ENCODE measurements around the gene MPDU1.
A peak's percentile ranks its signal among the peaks of the same experiment; 100 is the strongest.

The MPDU1 gene

DNA sequence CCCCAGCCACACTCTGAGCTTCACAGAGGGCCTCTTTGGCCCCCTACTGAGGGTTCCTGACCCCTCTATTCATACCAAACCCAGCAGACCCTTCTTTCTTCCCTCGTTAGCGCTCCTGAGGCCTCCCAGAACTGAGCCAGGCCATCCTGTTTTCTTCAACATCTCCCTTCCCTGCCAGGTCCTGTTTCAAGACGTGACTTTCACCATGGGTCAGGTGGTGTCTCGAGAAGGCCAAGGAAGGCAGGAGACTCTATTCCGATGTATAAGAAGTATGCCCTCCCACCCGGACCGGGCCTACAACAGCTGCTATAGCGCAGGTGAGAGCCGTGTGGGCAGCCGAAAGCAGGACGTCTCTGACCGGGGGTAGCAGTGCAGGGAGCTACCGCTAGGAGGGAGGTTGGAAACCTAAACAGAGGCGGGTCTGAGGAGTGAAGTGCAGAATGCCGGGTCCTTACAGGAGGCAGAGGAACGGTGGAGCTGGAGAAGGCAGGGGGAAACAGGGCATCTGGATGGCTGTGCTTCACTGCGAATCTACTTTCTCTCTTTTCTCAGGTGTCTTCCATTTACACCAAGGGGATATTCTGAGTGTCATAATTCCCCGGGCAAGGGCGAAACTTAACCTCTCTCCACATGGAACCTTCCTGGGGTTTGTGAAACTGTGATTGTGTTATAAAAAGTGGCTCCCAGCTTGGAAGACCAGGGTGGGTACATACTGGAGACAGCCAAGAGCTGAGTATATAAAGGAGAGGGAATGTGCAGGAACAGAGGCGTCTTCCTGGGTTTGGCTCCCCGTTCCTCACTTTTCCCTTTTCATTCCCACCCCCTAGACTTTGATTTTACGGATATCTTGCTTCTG lies 23.3 kb upstream of the MPDU1 start:
- DNase-seq: peak; percentile 23

DNA sequence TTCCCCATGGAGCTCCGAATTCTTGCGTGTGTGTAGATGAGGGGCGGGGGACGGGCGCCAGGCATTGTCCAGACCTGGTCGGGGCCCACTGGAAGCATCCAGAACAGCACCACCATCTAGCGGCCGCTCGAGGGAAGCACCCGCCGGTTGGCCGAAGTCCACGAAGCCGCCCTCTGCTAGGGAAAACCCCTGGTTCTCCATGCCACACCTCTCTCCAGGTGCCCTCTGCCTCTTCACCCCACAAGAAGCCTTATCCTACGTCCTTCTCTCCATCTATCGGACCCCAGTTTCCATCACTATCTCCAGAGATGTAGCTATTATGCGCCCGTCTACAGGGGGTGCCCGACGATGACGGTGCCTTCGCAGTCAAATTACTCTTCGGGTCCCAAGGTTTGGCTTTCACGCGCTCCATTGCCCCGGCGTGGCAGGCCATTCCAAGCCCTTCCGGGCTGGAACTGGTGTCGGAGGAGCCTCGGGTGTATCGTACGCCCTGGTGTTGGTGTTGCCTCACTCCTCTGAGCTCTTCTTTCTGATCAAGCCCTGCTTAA lies 22.6 kb upstream of the MPDU1 start:
- peak; percentile 72 for DNase-seq

DNA sequence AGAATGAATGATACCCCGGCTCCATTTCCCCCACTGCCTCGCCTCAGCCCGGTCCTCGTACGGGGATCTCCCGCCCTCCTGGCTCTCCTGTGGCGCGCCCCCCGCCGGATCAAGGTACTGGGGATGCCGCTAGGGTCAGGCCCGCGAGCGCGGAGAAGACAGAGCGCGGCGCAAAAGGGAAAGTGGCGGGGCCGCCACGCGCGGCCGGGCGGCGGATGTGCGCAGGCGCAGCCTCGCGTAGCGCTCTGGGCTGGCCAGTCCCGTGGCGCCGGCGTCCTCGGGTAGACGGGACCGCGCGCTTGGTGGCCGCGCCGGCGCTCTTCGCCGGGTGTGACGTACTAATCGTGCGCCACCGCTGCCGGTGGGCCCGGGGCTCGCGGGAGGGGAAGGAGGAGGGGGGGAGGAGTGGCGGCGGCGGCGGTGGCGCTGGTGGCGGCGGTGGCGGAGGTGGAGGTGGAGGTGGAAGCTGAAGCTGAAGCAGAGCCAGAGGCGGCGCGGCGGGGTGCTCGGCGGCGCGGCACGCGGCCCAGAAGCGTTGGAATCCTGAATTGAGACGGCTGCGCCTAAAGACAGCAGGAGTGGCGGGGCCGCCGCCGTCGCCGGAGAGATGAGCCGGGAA lies 22.0 kb upstream of the MPDU1 start, which contains the start of gene SENP3:
Gene SENP3, plus strand, starts transcription at position 331 of the 619 bp plus-strand sequence. CDS start 1,158 bp downstream, outside the sequence.
- DNase-seq: peak; percentile 83

DNA sequence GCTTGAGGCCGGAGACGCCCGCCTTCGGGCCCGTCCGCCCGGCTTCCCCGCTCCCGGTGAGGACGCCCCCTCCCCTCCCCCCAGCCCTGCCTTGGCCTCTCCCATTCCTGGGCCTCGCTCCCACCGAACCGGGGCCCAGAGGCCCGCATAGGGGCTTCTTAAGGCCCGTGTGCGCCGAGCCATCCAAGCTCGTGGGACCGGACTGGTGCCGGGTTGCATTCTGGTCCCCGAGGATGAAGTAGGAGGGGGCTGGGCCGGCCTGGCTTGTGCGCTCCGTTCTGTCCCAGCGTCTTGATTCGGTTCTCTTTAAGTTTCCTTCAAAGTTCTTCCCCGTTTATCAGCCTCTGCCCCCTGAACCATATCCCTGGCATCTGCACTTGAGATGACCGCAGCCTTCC lies 21.4 kb upstream of the MPDU1 start:
- DNase-seq: no peak

DNA sequence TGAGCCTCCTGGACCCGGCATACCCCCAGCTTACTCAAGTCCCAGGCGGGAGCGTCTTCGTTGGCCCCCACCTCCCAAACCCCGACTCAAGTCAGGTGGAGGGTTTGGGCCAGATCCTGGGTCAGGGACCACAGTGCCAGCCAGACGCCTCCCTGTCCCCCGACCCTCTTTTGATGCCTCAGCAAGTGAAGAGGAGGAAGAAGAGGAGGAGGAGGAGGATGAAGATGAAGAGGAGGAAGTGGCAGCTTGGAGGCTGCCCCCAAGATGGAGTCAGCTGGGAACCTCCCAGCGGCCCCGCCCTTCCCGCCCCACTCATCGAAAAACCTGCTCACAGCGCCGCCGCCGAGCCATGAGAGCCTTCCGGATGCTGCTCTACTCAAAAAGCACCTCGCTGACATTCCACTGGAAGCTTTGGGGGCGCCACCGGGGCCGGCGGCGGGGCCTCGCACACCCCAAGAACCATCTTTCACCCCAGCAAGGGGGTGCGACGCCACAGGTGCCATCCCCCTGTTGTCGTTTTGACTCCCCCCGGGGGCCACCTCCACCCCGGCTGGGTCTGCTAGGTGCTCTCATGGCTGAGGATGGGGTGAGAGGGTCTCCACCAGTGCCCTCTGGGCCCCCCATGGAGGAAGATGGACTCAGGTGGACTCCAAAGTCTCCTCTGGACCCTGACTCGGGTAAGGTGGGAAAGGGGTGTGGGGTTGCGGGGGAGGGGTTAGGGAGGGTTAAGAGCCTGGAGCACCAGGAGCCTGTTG lies 20.4 kb upstream of the MPDU1 start:
- no peak for DNase-seq

DNA sequence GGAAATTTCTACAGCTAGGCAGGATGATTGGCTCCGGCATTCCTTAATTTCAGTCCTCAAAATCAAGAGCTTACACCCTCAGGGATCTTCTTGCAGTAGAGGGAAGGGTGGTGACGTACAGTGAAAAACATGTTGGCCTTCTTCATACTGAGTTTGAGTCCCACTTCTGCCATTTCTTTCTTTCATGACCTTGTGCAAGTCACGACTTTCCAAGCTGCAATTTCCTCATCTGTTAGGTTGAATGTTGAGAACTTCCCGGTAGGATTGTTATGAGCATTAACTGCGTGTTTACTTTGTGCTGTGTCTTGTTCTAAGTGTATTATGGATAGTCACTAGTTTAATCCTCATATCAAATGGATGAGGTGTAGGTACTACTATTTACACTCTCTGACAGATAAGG lies 14.1 kb upstream of the MPDU1 start:
- DNase-seq: no peak

DNA sequence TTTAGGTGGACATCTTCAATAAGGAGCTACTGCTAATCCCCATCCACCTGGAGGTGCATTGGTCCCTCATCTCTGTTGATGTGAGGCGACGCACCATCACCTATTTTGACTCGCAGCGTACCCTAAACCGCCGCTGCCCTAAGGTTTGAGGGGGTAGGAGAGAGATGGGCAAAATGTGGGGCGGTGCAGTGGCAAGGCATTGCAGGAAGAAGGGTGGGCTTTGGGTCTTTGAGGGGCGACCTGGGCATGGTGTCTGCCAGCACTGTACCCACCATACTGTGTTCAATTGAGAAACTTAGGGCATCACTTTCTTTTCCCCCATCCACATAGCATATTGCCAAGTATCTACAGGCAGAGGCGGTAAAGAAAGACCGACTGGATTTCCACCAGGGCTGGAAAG lies 13.3 kb upstream of the MPDU1 start:
- DNase-seq: no peak

DNA sequence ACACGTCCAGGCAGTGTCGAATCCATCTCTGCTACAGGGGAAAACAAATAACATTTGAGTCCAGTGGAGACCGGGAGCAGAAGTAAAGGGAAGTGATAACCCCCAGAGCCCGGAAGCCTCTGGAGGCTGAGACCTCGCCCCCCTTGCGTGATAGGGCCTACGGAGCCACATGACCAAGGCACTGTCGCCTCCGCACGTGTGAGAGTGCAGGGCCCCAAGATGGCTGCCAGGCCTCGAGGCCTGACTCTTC lies 11.4 kb upstream of the MPDU1 start:
- DNase-seq: no peak

DNA sequence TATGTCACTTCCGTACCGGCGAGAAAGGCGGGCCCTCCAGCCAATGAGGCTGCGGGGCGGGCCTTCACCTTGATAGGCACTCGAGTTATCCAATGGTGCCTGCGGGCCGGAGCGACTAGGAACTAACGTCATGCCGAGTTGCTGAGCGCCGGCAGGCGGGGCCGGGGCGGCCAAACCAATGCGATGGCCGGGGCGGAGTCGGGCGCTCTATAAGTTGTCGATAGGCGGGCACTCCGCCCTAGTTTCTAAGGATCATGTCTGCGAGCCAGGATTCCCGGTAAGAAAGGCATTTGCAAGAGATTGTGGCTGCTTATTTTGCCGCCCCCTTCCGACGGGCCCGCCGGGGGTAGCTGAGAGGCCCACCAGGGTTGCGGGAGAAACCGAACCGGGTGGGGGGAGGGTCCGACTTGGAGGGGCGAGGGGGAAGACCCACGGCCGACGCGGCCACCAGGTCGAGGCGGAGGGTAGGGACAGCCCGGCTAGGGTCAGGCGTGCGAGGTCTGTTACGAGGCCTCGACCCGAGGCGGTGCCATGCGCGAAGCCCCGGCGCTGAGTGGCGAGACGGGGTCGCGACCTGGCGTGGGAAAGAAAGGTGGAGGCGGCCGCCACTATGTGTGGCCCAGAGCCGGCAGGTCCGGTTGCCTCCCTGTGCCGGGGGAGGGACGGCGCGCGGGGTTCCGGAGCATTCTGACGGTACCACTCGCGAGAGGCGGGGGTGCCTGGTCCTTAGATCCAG lies 10.9 kb upstream of the MPDU1 start:
- peak; percentile 99 for DNase-seq

DNA sequence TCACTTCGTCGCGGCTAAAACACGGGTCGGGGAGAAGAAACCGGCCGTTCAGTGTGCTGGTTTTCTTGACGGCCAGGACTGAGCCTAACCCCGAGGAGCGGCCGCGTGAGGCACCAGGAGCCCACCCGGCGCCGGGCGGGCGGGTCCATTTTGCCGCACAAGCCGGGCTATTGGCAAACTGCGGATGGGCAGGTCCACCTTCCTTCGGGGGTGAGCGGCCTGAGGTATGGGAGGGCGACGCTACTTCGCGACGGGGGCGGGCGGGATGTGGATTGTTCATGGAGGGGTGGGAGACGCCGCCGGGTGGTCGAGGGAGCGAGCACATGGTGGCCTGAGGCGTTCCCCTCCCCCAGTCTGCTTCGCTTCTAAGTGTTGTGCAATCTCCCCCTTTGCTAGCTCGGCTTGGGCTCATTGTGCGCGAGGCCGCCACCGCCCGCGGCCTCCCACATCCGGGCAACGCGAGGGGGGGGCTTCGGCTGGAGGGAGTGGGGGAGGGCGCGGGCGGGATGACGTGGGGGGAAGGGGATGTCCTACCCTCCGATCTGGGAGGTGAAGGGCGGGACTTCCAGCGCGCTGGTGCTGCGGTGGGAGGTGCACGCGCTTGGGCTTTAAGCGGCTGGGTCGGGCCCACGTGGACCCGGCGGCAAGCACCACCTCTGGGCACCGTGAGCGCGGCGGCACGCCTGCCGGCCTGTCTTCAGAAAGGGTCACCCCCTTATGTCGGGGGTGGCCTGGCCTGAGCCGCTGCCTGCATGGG lies 10.2 kb upstream of the MPDU1 start:
- peak; percentile 85 for DNase-seq

DNA sequence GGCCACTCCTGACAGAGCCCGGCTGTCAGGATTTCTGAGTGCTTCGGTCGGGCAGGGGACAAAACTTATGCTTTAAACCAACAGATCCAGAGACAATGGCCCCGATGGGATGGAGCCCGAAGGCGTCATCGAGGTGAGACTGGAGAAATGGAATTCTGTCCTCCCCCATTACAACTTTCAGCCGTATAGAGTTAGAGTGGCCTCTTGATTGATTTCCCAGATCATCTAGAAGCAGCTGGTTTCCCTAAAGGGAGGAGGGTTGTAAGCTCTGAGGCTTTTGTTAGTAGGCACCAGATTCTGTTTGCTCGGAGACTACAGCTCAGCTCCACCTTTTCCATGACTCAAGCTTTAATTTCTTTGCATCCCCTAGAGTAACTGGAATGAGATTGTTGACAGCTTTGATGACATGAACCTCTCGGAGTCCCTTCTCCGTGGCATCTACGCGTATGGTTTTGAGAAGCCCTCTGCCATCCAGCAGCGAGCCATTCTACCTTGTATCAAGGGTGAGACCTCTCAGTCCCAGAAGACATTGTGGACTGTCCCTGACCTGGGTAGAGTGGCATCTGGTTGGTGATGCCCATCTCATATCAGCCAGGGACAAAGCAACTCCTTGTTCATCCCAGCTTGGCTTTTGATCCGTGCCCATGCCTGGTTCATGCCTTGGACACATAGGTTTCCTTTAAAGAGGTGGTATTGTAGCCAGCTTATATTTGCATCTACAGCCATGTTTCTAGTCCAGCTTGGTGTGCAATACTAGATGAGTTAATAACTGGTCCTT lies 9.3 kb upstream of the MPDU1 start:
- DNase-seq: no peak

DNA sequence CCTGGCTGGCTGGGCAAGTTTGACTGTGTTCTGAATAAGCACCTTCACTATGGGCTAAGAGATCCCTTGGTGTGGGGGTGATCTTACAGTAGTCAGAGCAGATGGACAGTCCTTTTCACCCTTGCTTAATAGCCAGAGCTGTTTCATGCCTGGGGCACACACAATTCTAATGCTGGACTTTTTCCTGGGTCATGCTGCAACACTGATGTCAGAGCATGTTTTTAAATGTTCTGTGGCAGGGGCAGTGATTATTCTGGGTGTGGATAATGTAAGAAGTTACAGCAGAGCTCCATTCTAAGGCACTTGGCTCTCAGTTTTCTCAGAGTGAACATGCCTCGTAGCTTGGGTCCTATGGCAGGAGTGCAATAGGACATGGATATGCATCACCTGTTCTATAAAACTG lies 8.2 kb upstream of the MPDU1 start:
- no peak for DNase-seq

DNA sequence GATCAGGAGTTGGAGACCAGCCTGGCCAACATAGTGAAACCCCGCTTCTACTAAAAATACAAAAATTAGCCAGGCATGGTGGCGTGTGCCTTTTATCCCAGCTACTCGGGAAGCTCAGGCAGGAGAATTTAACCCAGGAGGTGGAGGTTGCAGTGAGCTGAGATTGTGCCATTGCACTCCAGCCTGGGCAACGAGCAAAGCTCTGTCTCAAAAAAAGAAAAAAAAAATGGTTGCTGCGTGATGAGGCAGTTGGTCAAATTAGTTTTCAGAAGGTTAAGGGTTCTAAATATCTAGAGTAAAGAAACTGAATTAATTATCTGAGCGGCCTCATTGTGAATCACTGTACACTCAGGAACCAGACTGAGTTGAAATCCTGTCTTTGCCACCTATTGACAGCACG lies 7.7 kb upstream of the MPDU1 start:
- DNase-seq: no peak

DNA sequence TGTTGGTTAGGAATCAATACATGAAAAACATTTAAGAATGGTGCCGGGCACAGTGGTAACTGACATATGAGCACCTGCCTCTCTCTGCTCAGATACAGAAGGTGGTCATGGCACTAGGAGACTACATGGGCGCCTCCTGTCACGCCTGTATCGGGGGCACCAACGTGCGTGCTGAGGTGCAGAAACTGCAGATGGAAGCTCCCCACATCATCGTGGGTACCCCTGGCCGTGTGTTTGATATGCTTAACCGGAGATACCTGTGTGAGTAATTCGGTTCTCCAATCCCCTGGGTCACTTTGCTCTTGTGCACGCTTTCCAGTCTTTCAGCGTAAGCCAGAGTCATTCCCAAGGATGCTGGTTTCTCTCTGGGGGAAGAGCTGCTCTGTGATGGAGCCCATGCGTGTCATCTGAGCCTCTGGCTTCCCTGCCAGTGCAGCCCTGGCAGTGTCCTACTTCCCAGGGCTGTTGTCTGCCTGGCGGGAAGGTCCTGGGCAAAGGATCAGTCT lies 7.2 kb upstream of the MPDU1 start:
- no peak for DNase-seq

DNA sequence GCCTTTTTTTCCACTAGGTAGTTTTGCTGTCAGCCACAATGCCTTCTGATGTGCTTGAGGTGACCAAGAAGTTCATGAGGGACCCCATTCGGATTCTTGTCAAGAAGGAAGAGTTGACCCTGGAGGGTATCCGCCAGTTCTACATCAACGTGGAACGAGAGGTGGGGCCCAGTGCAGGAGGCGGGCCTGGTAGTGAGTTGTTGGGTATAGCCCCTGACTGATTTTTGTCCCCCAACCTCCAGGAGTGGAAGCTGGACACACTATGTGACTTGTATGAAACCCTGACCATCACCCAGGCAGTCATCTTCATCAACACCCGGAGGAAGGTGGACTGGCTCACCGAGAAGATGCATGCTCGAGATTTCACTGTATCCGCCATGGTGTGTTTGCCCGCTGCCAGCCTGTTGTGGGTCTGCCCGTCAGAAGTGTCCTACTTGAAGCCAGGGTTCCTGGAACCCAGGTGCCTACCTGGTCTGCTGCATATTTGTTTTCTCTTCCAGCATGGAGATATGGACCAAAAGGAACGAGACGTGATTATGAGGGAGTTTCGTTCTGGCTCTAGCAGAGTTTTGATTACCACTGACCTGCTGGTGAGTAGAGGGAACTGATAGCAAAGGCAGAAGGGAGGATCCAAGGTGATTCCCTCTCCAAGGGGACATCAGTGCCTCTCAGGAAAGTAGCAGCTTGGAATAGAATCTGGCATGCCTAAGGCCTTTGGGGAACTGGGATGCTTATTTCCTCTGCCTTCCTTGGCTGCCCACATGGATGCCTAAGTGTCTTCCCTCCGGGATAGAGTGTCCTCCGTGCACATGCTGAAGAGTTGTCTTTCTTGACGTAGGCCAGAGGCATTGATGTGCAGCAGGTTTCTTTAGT lies 6.1 kb upstream of the MPDU1 start:
- DNase-seq: no peak

DNA sequence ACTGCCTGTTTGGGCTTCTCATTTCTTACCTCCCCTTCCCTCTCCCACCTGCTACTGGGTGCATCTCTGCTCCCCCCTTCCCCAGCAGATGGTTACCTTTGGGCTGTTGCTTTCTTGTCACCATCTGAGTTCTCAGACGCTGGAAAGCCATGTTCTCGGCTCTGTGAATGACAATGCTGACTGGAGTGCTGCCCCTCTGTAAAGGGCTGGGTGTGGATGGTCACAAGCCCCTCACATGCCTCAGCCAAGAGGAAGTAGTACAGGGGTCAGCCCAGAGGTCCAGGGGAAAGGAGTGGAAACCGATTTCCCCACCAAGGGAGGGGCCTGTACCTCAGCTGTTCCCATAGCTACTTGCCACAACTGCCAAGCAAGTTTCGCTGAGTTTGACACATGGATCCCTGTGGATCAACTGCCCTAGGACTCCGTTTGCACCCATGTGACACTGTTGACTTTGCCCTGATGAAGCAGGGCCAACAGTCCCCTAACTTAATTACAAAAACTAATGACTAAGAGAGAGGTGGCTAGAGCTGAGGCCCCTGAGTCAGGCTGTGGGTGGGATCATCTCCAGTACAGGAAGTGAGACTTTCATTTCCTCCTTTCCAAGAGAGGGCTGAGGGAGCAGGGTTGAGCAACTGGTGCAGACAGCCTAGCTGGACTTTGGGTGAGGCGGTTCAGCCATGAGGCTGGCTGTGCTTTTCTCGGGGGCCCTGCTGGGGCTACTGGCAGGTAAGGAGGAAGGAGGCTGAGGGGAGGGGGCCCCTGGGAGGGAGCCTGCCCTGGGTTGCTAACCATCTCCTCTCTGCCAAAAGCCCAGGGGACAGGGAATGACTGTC lies 4.4 kb upstream of the MPDU1 start, which contains the start of gene CD68:
Gene CD68, plus strand, starts transcription at position 638 of the 833 bp plus-strand sequence. Its CDS starts 40 bp downstream, at position 678.
- no peak for DNase-seq

DNA sequence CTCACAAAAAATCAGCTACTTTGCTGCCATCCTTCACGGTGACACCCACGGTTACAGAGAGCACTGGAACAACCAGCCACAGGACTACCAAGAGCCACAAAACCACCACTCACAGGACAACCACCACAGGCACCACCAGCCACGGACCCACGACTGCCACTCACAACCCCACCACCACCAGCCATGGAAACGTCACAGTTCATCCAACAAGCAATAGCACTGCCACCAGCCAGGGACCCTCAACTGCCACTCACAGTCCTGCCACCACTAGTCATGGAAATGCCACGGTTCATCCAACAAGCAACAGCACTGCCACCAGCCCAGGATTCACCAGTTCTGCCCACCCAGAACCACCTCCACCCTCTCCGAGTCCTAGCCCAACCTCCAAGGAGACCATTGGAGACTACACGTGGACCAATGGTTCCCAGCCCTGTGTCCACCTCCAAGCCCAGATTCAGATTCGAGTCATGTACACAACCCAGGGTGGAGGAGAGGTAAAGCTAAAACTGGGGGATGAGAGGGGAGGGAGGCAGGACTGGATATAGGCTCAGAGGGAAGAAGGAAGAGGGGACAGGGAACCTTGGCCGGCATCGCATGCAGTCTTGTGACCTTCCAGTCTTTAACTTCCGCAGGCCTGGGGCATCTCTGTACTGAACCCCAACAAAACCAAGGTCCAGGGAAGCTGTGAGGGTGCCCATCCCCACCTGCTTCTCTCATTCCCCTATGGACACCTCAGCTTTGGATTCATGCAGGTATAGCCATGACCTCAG lies 3.6 kb upstream of the MPDU1 start:
- DNase-seq: no peak
